PC-9 (cell line): Measurements from ENCODE around the gene FMO5. TPM values are rescaled to one million over a fixed set of nuclear protein-coding genes. Genes with fewer than 3 reads are reported as not detected.

ENCODE experiments used
- BruUV-seq: library from RNA; stranded (reverse); fragments of 400-500 nt; replicated peaks from 2 replicates; lab custom pipeline; 2021; lab: Mats Ljungman, UMichigan
- CTCF ChIA-PET: fragments of 300-600 bp; sonication (Branson Sonifier 250); formaldehyde crosslinking; loops from one replicate; lab custom pipeline; 2022; ENCODE audit warnings: antibody characterized with exemption; lab: Charles Lee
- POLR2A ChIA-PET: fragments of 300-600 bp; sonication (Branson Sonifier 250); formaldehyde crosslinking; loops from one replicate; lab custom pipeline; 2022; ENCODE audit warnings: antibody characterized with exemption; ENCODE audit not compliant: unreplicated experiment; lab: Charles Lee
- DNase-seq, 2 experiments: peaks; one replicate each; pipeline versions ENCODE4 v3.0.0 to v3.0.0-alpha.2; 2015 to 2022; ENCODE audit warnings: mixed read lengths in 1 of 2
- H2AFZ ChIP-seq: fragments of 200-600 bp; sonication (generic); 2 replicates; pipeline ENCODE4 v1.8.1; 2017; ENCODE audit warnings: antibody characterized with exemption
- H3F3A ChIP-seq: fragments of 200-600 bp; sonication (generic); 2 replicates; pipeline ENCODE4 v1.8.1; 2017; ENCODE audit warnings: antibody characterized with exemption, mild to moderate bottlenecking, low read depth; ENCODE audit not compliant: insufficient read depth
- H3K27ac ChIP-seq: fragments of 200-600 bp; sonication (generic); 2 replicates; pipeline ENCODE4 v1.6.1; 2016; ENCODE audit warnings: mixed run types
- H3K27me3 ChIP-seq: fragments of 200-600 bp; sonication (generic); 2 replicates; pipeline ENCODE4 v1.6.1; 2016; ENCODE audit warnings: low read depth, mixed run types; ENCODE audit not compliant: insufficient read depth
- H3K36me3 ChIP-seq: fragments of 200-600 bp; sonication (generic); 2 replicates; pipeline ENCODE4 v1.6.1; 2016; ENCODE audit warnings: low read depth, mixed run types
- H3K4me1 ChIP-seq: fragments of 200-600 bp; sonication (generic); replicated peaks from 2 replicates; pipeline ENCODE4 v1.6.1; 2016; ENCODE audit warnings: mixed run types; ENCODE audit not compliant: insufficient read depth
- H3K4me2 ChIP-seq: fragments of 200-600 bp; sonication (generic); 2 replicates; pipeline ENCODE4 v1.6.1; 2017; ENCODE audit warnings: mixed run types
- H3K4me3 ChIP-seq: fragments of 200-600 bp; sonication (generic); 2 replicates; pipeline ENCODE4 v1.6.1; 2016; ENCODE audit warnings: mixed run types
- H3K79me2 ChIP-seq: fragments of 200-600 bp; sonication (generic); 2 replicates; pipeline ENCODE4 v1.6.1; 2017; ENCODE audit warnings: low read depth, mixed run types
- H3K9me2 ChIP-seq: fragments of 200-600 bp; sonication (generic); 2 replicates; pipeline ENCODE4 v1.8.1; 2017; ENCODE audit warnings: mild to moderate bottlenecking; ENCODE audit not compliant: insufficient read depth
- H3K9me3 ChIP-seq: fragments of 200-600 bp; sonication (generic); 2 replicates; pipeline ENCODE4 v1.8.1; 2016; ENCODE audit warnings: low read depth; ENCODE audit not compliant: insufficient read depth
- H4K20me1 ChIP-seq: fragments of 200-600 bp; sonication (generic); 2 replicates; pipeline ENCODE4 v1.8.1; 2017; ENCODE audit not compliant: insufficient read depth
- CTCF ChIP-seq: fragments of 200-600 bp; sonication (generic); conservative IDR thresholded peaks from 2 replicates; pipeline ENCODE4 v1.6.1; 2017; ENCODE audit warnings: mixed run types, antibody characterized with exemption, mild to moderate bottlenecking, moderate library complexity
- EZH2 ChIP-seq: fragments of 200-600 bp; sonication (generic); IDR thresholded peaks from 2 replicates; pipeline ENCODE4 v1.8.0; 2017; ENCODE audit warnings: antibody characterized with exemption, low read depth
- intact Hi-C: fragments of 100-400 bp; cut with micrococcal nuclease; formaldehyde crosslinking; loops from one replicate; pipeline ENCODE4 v1.10.0; 2022; ENCODE audit not compliant: unreplicated experiment
- total RNA-seq: library from RNA; stranded (reverse); gene quantifications from 2 replicates; pipeline ENCODE4 v1.2.3, GENCODE V29; 2021

The FMO5 gene
- total RNA-seq, 1 experiment from 2014 or later: 1.3 TPM

- peak in 1 of 2 experiments; percentile 20 for DNase-seq
- H3K9me2 ChIP-seq: no peaks in the 10 kb centered on the region
- TF ChIP-seq EZH2: no peak
- no peak for TF ChIP-seq CTCF
- intact Hi-C loops: no loop called here
- H3K4me3 ChIP-seq: no peak overlapping the region
- H3K36me3 ChIP-seq: no peaks in the 10 kb centered on the region
- no peaks in the 10 kb centered on the region for H3F3A ChIP-seq
- BruUV-seq: no TSS peak
- no peaks in the 10 kb centered on the region for H3K4me1 ChIP-seq
- ChIA-PET POLR2A (no interaction called here), CTCF (no interaction called here)
- no peak overlapping the region for H3K4me2 ChIP-seq
- H3K27me3 ChIP-seq: no peaks in the 10 kb centered on the region
- H3K9me3 ChIP-seq: no peaks in the 10 kb centered on the region
- H3K27ac ChIP-seq: no peak overlapping the region
- H3K79me2 ChIP-seq: no peaks in the 10 kb centered on the region
- H4K20me1 ChIP-seq: no peaks in the 10 kb centered on the region
- H2AFZ ChIP-seq: no peak overlapping the region
These were observed 15.0 kb downstream of the FMO5 start for GRCh38 chr1:147209825-147210821.

- Histone ChIP-seq H3K27ac (no peak overlapping the region), H3K79me2 (no peaks in the 10 kb centered on the region), H3K9me3 (no peaks in the 10 kb centered on the region), H3K4me3 (no peak overlapping the region), H2AFZ (no peak overlapping the region), H3K4me2 (no peak overlapping the region), H3K36me3 (no peaks in the 10 kb centered on the region), H3F3A (no peaks in the 10 kb centered on the region), H3K9me2 (no peaks in the 10 kb centered on the region), H3K4me1 (no peaks in the 10 kb centered on the region), H4K20me1 (no peaks in the 10 kb centered on the region), H3K27me3 (no peaks in the 10 kb centered on the region)
- BruUV-seq: no TSS peak
- CTCF ChIA-PET: no interaction called here
- intact Hi-C loops: no loop called here
- peak in 1 of 2 experiments; percentile 26 for DNase-seq
- TF ChIP-seq CTCF (no peak), EZH2 (no peak)
- POLR2A ChIA-PET: no interaction called here
These were observed 16.5 kb downstream of the FMO5 start for GRCh38 chr1:147208619-147209018.

GRCh38 chr1:147207192-147207591 is 17.9 kb downstream of the FMO5 start:
- Histone ChIP-seq H3K36me3 (no peaks in the 10 kb centered on the region), H3K27me3 (no peaks in the 10 kb centered on the region), H3F3A (no peaks in the 10 kb centered on the region), H4K20me1 (no peaks in the 10 kb centered on the region), H3K4me3 (no peak overlapping the region), H3K27ac (no peak overlapping the region), H3K9me3 (no peaks in the 10 kb centered on the region), H3K4me2 (no peak overlapping the region), H3K79me2 (no peaks in the 10 kb centered on the region), H2AFZ (no peak overlapping the region), H3K4me1 (no peaks in the 10 kb centered on the region), H3K9me2 (no peaks in the 10 kb centered on the region)
- POLR2A ChIA-PET: no interaction called here
- no peak for DNase-seq
- intact Hi-C loops: no loop called here
- TF ChIP-seq CTCF (no peak), EZH2 (no peak)
- CTCF ChIA-PET: no interaction called here
- BruUV-seq: no TSS peak
